Neuronal stem cell (in vitro differentiated cells): ENCODE data around the gene TRIM7.
A peak's percentile ranks its signal among the peaks of the same experiment; 100 is the strongest.

Experiments
- DNase-seq: peaks from one replicate; pipeline ENCODE4 v3.0.0-alpha.2; 2013; ENCODE audit warnings: low spot score
- H2AFZ ChIP-seq: one replicate; pipeline ENCODE4 v1.6.1; 2013; ENCODE audit warnings: mild to moderate bottlenecking, low read length, inconsistent platforms
- H2AK5ac ChIP-seq: 2 replicates; pipeline ENCODE4 v1.6.1; 2013; ENCODE audit warnings: low read depth, mild to moderate bottlenecking, inconsistent platforms, low read length, moderate library complexity, mixed read lengths
- H2BK120ac ChIP-seq: 2 replicates; pipeline ENCODE4 v1.6.1; 2013; ENCODE audit warnings: low read depth, mild to moderate bottlenecking, inconsistent platforms, low read length, moderate library complexity, mixed read lengths
- H2BK12ac ChIP-seq: one replicate; pipeline ENCODE4 v1.6.1; 2013; ENCODE audit warnings: low read length, inconsistent platforms
- H2BK15ac ChIP-seq: 2 replicates; pipeline ENCODE4 v1.6.1; 2013; ENCODE audit warnings: mild to moderate bottlenecking, low read length, inconsistent platforms, mixed read lengths
- H2BK5ac ChIP-seq: one replicate; pipeline ENCODE4 v1.6.1; 2013; ENCODE audit warnings: inconsistent platforms, mild to moderate bottlenecking, low read length, moderate library complexity
- H3K14ac ChIP-seq: one replicate; pipeline ENCODE4 v1.6.1; 2013; ENCODE audit warnings: low read length, inconsistent platforms
- H3K18ac ChIP-seq: 2 replicates; pipeline ENCODE4 v1.6.1; 2013; ENCODE audit warnings: low read length, inconsistent platforms
- H3K23ac ChIP-seq: 2 replicates; pipeline ENCODE4 v1.6.1; 2013; ENCODE audit warnings: low read depth, mild to moderate bottlenecking, mixed read lengths, low read length, inconsistent platforms; ENCODE audit not compliant: poor library complexity
- H3K27ac ChIP-seq: replicated peaks from 3 replicates; pipeline ENCODE4 v1.5.1; 2013; ENCODE audit warnings: low read length, inconsistent platforms
- H3K27me3 ChIP-seq, 3 experiments: 2 replicates each; pipeline ENCODE4 v1.6.1; 2013; ENCODE audit warnings: low read length in 3 of 3, mild to moderate bottlenecking in 2 of 3, inconsistent platforms in 1 of 3, low read depth in 1 of 3, mixed read lengths in 1 of 3, moderate library complexity in 1 of 3; ENCODE audit not compliant: control insufficient read depth in 3 of 3, insufficient read depth in 3 of 3
- H3K36me3 ChIP-seq, 2 donors: replicated peaks in 1 of 2; 2 replicates each; pipeline ENCODE4 v1.6.1; 2013; ENCODE audit warnings: low read length in 2 of 2; ENCODE audit not compliant: control insufficient read depth in 2 of 2, insufficient read depth in 2 of 2
- H3K4ac ChIP-seq: 2 replicates; pipeline ENCODE4 v1.6.1; 2013; ENCODE audit warnings: inconsistent platforms, mild to moderate bottlenecking, low read length, moderate library complexity
- H3K4me1 ChIP-seq, 2 donors: 1 replicate in 1 of 2; 2 replicates in 1 of 2; pipeline ENCODE4 v1.6.1; 2013; ENCODE audit warnings: low read length in 2 of 2, low read depth in 1 of 2; ENCODE audit not compliant: control insufficient read depth in 2 of 2, insufficient read depth in 1 of 2
- H3K4me2 ChIP-seq: one replicate; pipeline ENCODE4 v1.6.1; 2013; ENCODE audit warnings: mild to moderate bottlenecking, low read length, inconsistent platforms; ENCODE audit not compliant: insufficient read depth, poor library complexity, severe bottlenecking
- H3K4me3 ChIP-seq, 2 donors: 2 replicates each; pipeline ENCODE4 v1.5.1; 2013; ENCODE audit warnings: low read length in 2 of 2, mild to moderate bottlenecking in 2 of 2, inconsistent platforms in 1 of 2, moderate library complexity in 1 of 2
- H3K79me1 ChIP-seq: one replicate; pipeline ENCODE4 v1.6.1; 2013; ENCODE audit warnings: low read depth, mild to moderate bottlenecking, inconsistent platforms, low read length, moderate library complexity
- H3K9ac ChIP-seq: one replicate; pipeline ENCODE4 v1.6.1; 2013; ENCODE audit warnings: mild to moderate bottlenecking, low read depth, low read length, inconsistent platforms; ENCODE audit not compliant: poor library complexity
- H3K9me3 ChIP-seq, 2 donors: replicated peaks in 1 of 2; 2 replicates each; pipeline versions ENCODE3 to v1.6.1; 2013; ENCODE audit warnings: low read length in 2 of 2, mild to moderate bottlenecking in 2 of 2, inconsistent platforms in 1 of 2, low read depth in 1 of 2, mixed read lengths in 1 of 2, moderate library complexity in 1 of 2; ENCODE audit not compliant: control insufficient read depth in 2 of 2, insufficient read depth in 1 of 2
- H4K8ac ChIP-seq: one replicate; pipeline ENCODE4 v1.6.1; 2013; ENCODE audit warnings: low read depth, mild to moderate bottlenecking, inconsistent platforms, low read length, moderate library complexity
- H4K91ac ChIP-seq: one replicate; pipeline ENCODE4 v1.6.1; 2013; ENCODE audit warnings: low read length, low read depth, mild to moderate bottlenecking, inconsistent platforms; ENCODE audit not compliant: poor library complexity
- WGBS, 2 donors: extraction: QIAGEN DNeasy Blood & Tissue Kit; methylation state at CpG; one replicate each; pipeline ENCODE4 v1.1.7; 2013; ENCODE audit warnings: missing lambda C conversion rate in 2 of 2, mixed read lengths in 1 of 2; ENCODE audit not compliant: insufficient read length in 2 of 2, insufficient replicate concordance in 1 of 2; ENCODE audit errors: extremely low coverage in 2 of 2; 5-methylcytosine and 5-hydroxymethylcytosine counted together

TRIM7 gene

GRCh38 chr5:181187500-181188213, 17.3 kb downstream of the TRIM7 start:
- Histone ChIP-seq H2BK120ac (no peak overlapping the region), H3K9me3 (no peaks in the 10 kb centered on the region), H2AK5ac (peak overlapping the region; percentile 72), H3K36me3 (no peaks in the 10 kb centered on the region), H3K4me2 (peak overlapping the region; percentile 63), H4K91ac (no peak overlapping the region), H2BK5ac (no peak overlapping the region), H3K27ac (no peak overlapping the region), H3K18ac (peak overlapping the region; percentile 84), H3K23ac (peak overlapping the region; percentile 52), H3K4me1 (peaks cover 3 to 10% of the 10 kb centered on the region in 2 donors), H2BK12ac (no peak overlapping the region), H2BK15ac (no peak overlapping the region), H4K8ac (no peak overlapping the region), H3K27me3 (peaks cover 5 to 22% (median 15%) of the 10 kb centered on the region in 3 experiments), H2AFZ (peak overlapping the region; percentile 87), H3K14ac (no peak overlapping the region), H3K9ac (no peak overlapping the region), H3K4me3 (peak overlapping the region; percentile 61 to 83), H3K4ac (no peak overlapping the region), H3K79me1 (no peaks in the 10 kb centered on the region)
- WGBS, 2 donors, result no CpG with 5 or more reads among the region's 37 CpGs
- DNase-seq, result peak; percentile 84

GRCh38 chr5:181186986-181187499, 18.0 kb downstream of the TRIM7 start:
- H3K9ac ChIP-seq, result no peak overlapping the region
- H3K36me3 ChIP-seq, result no peaks in the 10 kb centered on the region
- no peak overlapping the region for H2BK12ac ChIP-seq
- H3K79me1 ChIP-seq, result no peaks in the 10 kb centered on the region
- peak overlapping the region; percentile 61 to 83 for H3K4me3 ChIP-seq
- H4K8ac ChIP-seq, result no peak overlapping the region
- no peak overlapping the region for H4K91ac ChIP-seq
- peaks cover 5 to 22% (median 15%) of the 10 kb centered on the region in 3 experiments for H3K27me3 ChIP-seq
- H3K4ac ChIP-seq, result no peak overlapping the region
- peak overlapping the region; percentile 63 for H3K4me2 ChIP-seq
- DNase-seq, result no peak
- no peak overlapping the region for H2BK120ac ChIP-seq
- peak overlapping the region; percentile 87 for H2AFZ ChIP-seq
- no CpG with 5 or more reads among the region's 8 CpGs for WGBS, 2 donors
- no peak overlapping the region for H3K27ac ChIP-seq
- no peaks in the 10 kb centered on the region for H3K9me3 ChIP-seq
- H2AK5ac ChIP-seq, result no peak overlapping the region
- H3K18ac ChIP-seq, result no peak overlapping the region
- H3K23ac ChIP-seq, result no peak overlapping the region
- H2BK5ac ChIP-seq, result no peak overlapping the region
- H3K4me1 ChIP-seq, result peaks cover 1 to 10% of the 10 kb centered on the region in 2 donors
- H3K14ac ChIP-seq, result no peak overlapping the region
- H2BK15ac ChIP-seq, result no peak overlapping the region

DNA sequence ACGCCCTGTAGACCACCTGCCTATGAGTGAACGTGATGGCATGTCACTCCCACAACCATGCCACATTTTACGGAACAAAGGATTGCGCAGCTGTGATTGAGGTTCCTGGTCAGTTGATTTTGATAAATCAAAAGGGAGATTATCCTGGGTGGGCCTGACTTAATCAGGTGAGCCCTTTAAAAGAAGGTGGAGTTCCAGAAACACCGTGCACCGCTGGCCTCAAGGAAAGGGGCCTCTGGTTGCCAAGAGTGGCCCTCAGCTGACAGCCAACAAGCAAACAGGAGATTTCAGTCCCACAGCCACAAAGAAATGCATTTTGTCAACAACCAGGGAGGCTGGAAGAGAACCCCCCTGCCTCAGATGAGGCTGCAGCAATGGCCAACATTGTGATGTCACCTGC, 19.0 kb downstream of the TRIM7 start:
- Histone ChIP-seq H3K4ac (no peak overlapping the region), H3K36me3 (no peaks in the 10 kb centered on the region), H2AFZ (no peak overlapping the region), H2BK15ac (no peak overlapping the region), H3K9me3 (no peaks in the 10 kb centered on the region), H3K4me3 (no peak overlapping the region), H3K4me2 (no peak overlapping the region), H2BK12ac (no peak overlapping the region), H4K91ac (no peak overlapping the region), H2BK5ac (no peak overlapping the region), H3K14ac (no peak overlapping the region), H3K79me1 (no peaks in the 10 kb centered on the region), H3K4me1 (peaks cover 1 to 10% of the 10 kb centered on the region in 2 donors), H2AK5ac (no peak overlapping the region), H3K27ac (no peak overlapping the region), H3K27me3 (peaks cover 5 to 18% (median 12%) of the 10 kb centered on the region in 3 experiments), H4K8ac (no peak overlapping the region), H2BK120ac (no peak overlapping the region), H3K9ac (no peak overlapping the region), H3K23ac (no peak overlapping the region), H3K18ac (no peak overlapping the region)
- DNase-seq, result no peak
- WGBS, 2 donors, result no CpG with 5 or more reads among the region's 6 CpGs

- Histone ChIP-seq H2BK5ac (no peak overlapping the region), H3K4me2 (no peak overlapping the region), H2BK15ac (no peak overlapping the region), H3K9ac (no peak overlapping the region), H3K4me1 (peaks cover 1 to 10% of the 10 kb centered on the region in 2 donors), H3K79me1 (no peaks in the 10 kb centered on the region), H3K36me3 (no peaks in the 10 kb centered on the region), H3K18ac (no peak overlapping the region), H3K4ac (no peak overlapping the region), H4K91ac (no peak overlapping the region), H4K8ac (no peak overlapping the region), H3K4me3 (no peak overlapping the region), H2BK12ac (no peak overlapping the region), H3K27ac (no peak overlapping the region), H3K14ac (no peak overlapping the region), H2AK5ac (no peak overlapping the region), H3K23ac (no peak overlapping the region), H3K27me3 (peaks cover 5 to 14% (median 10%) of the 10 kb centered on the region in 3 experiments), H2AFZ (no peak overlapping the region), H2BK120ac (no peak overlapping the region), H3K9me3 (no peaks in the 10 kb centered on the region)
- WGBS, 2 donors, result no CpG with 5 or more reads among the region's 13 CpGs
- no peak for DNase-seq
Measured at GRCh38 chr5:181185560-181185959, 19.4 kb downstream of the TRIM7 start.
